Keratinocyte (primary cell): ENCODE results near the gene ALKBH2. TPM values are rescaled to one million over a fixed set of nuclear protein-coding genes. Genes with fewer than 3 reads are reported as not detected.

Experiments
- DNase-seq: peaks from one replicate; pipeline ENCODE4 v3.0.0-alpha.2; 2011; ENCODE audit warnings: low read depth, missing footprints, low spot score
- FAIRE-seq: peaks from 2 replicates; lab custom pipeline; 2011; peaks lifted over from hg19 to GRCh38; lab: Jason Lieb, UNC
- H2AFZ ChIP-seq: 2 replicates; pipeline ENCODE4 v1.6.0; 2012; ENCODE audit warnings: low read length, control low read depth, inconsistent platforms; ENCODE audit not compliant: control insufficient read depth
- H3K27ac ChIP-seq: 2 replicates; pipeline ENCODE4 v1.5.1; 2011; ENCODE audit warnings: low read length; ENCODE audit not compliant: control insufficient read depth, insufficient read depth
- H3K27me3 ChIP-seq: 3 replicates; pipeline ENCODE4 v1.6.0; 2011; ENCODE audit warnings: low read length; ENCODE audit not compliant: control insufficient read depth, insufficient read depth; ENCODE audit errors: extremely low read depth
- H3K36me3 ChIP-seq, 2 experiments: 2 replicates in 1 of 2; 3 replicates in 1 of 2; pipeline ENCODE4 v1.5.1; 2011; ENCODE audit warnings: low read length in 2 of 2, mild to moderate bottlenecking in 1 of 2; ENCODE audit not compliant: control insufficient read depth in 2 of 2, insufficient read depth in 2 of 2; ENCODE audit errors: extremely low read depth in 1 of 2
- H3K4me1 ChIP-seq: 3 replicates; pipeline ENCODE4 v1.5.1; 2011; ENCODE audit warnings: low read length; ENCODE audit not compliant: control insufficient read depth, insufficient read depth; ENCODE audit errors: extremely low read depth
- H3K4me2 ChIP-seq: 3 replicates; pipeline ENCODE4 v1.6.0; 2011; ENCODE audit warnings: low read depth, low read length; ENCODE audit not compliant: control insufficient read depth, insufficient read depth; ENCODE audit errors: extremely low read depth
- H3K4me3 ChIP-seq, 3 experiments: fragments of 200-600 bp in 1 of 3; sonication (generic) in 1 of 3; 2 replicates in 2 of 3; 3 replicates in 1 of 3; pipeline ENCODE4 v1.5.1; 2011 to 2016; ENCODE audit warnings: low read length in 3 of 3, mild to moderate bottlenecking in 3 of 3, control low read depth in 2 of 3, inconsistent platforms in 1 of 3, low read depth in 1 of 3, mixed read lengths in 1 of 3, mixed run types in 1 of 3, moderate library complexity in 1 of 3; ENCODE audit not compliant: control insufficient read depth in 2 of 3, insufficient read depth in 2 of 3; ENCODE audit errors: extremely low read depth in 1 of 3
- H3K79me2 ChIP-seq: 2 replicates; pipeline ENCODE4 v1.6.0; 2012; ENCODE audit warnings: low read length; ENCODE audit not compliant: control insufficient read depth, insufficient read depth
- H3K9ac ChIP-seq: 3 replicates; pipeline ENCODE4 v1.6.0; 2011; ENCODE audit warnings: low read length; ENCODE audit not compliant: control insufficient read depth, insufficient read depth; ENCODE audit errors: extremely low read depth
- H3K9me1 ChIP-seq: 3 replicates; pipeline ENCODE4 v1.6.0; 2011; ENCODE audit warnings: low read length; ENCODE audit not compliant: control insufficient read depth, insufficient read depth; ENCODE audit errors: extremely low read depth
- H3K9me3 ChIP-seq: 2 replicates; pipeline ENCODE4 v1.5.1; 2012; ENCODE audit warnings: low read depth, low read length; ENCODE audit not compliant: control insufficient read depth
- H4K20me1 ChIP-seq: 3 replicates; pipeline ENCODE4 v1.6.0; 2011; ENCODE audit warnings: low read length; ENCODE audit not compliant: control insufficient read depth, insufficient read depth; ENCODE audit errors: extremely low read depth
- CTCF ChIP-seq, 3 experiments: IDR thresholded peaks in 1 of 3; conservative IDR thresholded peaks in 1 of 3; optimal IDR thresholded peaks in 1 of 3; 2 replicates in 2 of 3; 3 replicates in 1 of 3; pipeline versions ENCODE3 to v1.5.1; 2011; ENCODE audit warnings: low read length in 3 of 3, mild to moderate bottlenecking in 3 of 3, moderate library complexity in 2 of 3, control low read depth in 1 of 3, inconsistent platforms in 1 of 3; ENCODE audit not compliant: insufficient read depth in 2 of 3; ENCODE audit errors: extremely low read depth in 1 of 3
- EZH2 ChIP-seq: IDR thresholded peaks from one replicate; pipeline ENCODE4 v1.6.1; 2012; ENCODE audit warnings: inconsistent platforms, mild to moderate bottlenecking, low read length, moderate library complexity
- dilution Hi-C: fragments of 300-500 bp; cut with MboI; formaldehyde crosslinking; loops from one replicate; pipeline ENCODE4 v1.7.0; 2020; ENCODE audit warnings: low sequenced_read_pairs; ENCODE audit not compliant: extremely low pct_ligation_motif_present
- polyA plus RNA-seq, 5 experiments: library from polyadenylated mRNA; depleted of rRNA in 3 of 5; stranded (reverse) in 3 of 5; stranded (forward) in 1 of 5; unstranded in 1 of 5; fragments of >200 nt; gene quantifications; 1 replicate in 1 of 5; 2 replicates in 3 of 5; 3 replicates in 1 of 5; pipeline versions ENCODE4 v1.2.1 to v1.2.3, GENCODE V29; 2011 to 2012; ENCODE audit warnings: missing spikeins in 2 of 5, low read depth in 1 of 5, low replicate concordance in 1 of 5

ALKBH2 gene
- polyA plus RNA-seq, 1 donor (not counting 4 experiments of a cell fraction or from before 2014, with no cell fraction given), result 25.2 TPM

GRCh38 chr12:109097140-109097434 lies 3.8 kb upstream of the ALKBH2 start:
- Histone ChIP-seq H3K9ac (no peak overlapping the region), H4K20me1 (no peaks in the 10 kb centered on the region), H3K27me3 (no peaks in the 10 kb centered on the region), H3K4me3 (peak overlapping the region; percentile 23 to 77 (median 72)), H3K79me2 (peaks cover 12% of the 10 kb centered on the region), H2AFZ (peak overlapping the region; percentile 32), H3K4me2 (peak overlapping the region; percentile 54), H3K27ac (no peak overlapping the region), H3K9me1 (no peaks in the 10 kb centered on the region), H3K9me3 (no peaks in the 10 kb centered on the region), H3K4me1 (peaks cover 16% of the 10 kb centered on the region), H3K36me3 (peaks cover 6% of the 10 kb centered on the region in 2 experiments)
- dilution Hi-C loops, result no loop called here
- no peak for FAIRE-seq
- TF ChIP-seq CTCF (optimal IDR thresholded peaks at IDR 0.05 in 1 of 3, IDR thresholded peaks at IDR 0.05 in 1 of 3, conservative IDR thresholded peaks at IDR 0.05 in 1 of 3; ENCODE audit: extremely low read depth in 1 of 3, insufficient read depth in 2 of 3, low read length in 3 of 3), result no peak
- TF ChIP-seq EZH2, result no peak
- DNase-seq, result no peak

- H3K27me3 ChIP-seq, result no peaks in the 10 kb centered on the region
- H3K4me1 ChIP-seq, result peaks cover 12% of the 10 kb centered on the region
- peak overlapping the region; percentile 95 for H3K4me2 ChIP-seq
- H3K27ac ChIP-seq, result peak overlapping the region; percentile 82
- no peaks in the 10 kb centered on the region for H3K9me1 ChIP-seq
- dilution Hi-C loops, result no loop called here
- no peak for DNase-seq
- H3K36me3 ChIP-seq, result peaks cover 4 to 5% of the 10 kb centered on the region in 2 experiments
- no peak for FAIRE-seq
- TF ChIP-seq EZH2 (no peak), CTCF (optimal IDR thresholded peaks at IDR 0.05 in 1 of 3, IDR thresholded peaks at IDR 0.05 in 1 of 3, conservative IDR thresholded peaks at IDR 0.05 in 1 of 3; ENCODE audit: extremely low read depth in 1 of 3, insufficient read depth in 2 of 3, low read length in 3 of 3) (no peak)
- H3K79me2 ChIP-seq, result peaks cover 16% of the 10 kb centered on the region
- peak overlapping the region; percentile 50 to 91 (median 87) for H3K4me3 ChIP-seq
- no peaks in the 10 kb centered on the region for H3K9me3 ChIP-seq
- no peaks in the 10 kb centered on the region for H4K20me1 ChIP-seq
- H2AFZ ChIP-seq, result peak overlapping the region; percentile 91
- H3K9ac ChIP-seq, result peak overlapping the region; percentile 82
These were observed 713 bp downstream of the ALKBH2 start for GRCh38 chr12:109092497-109093021.
